ENCODE measurements around the gene DNAJC22.
"Not testable (repeated sequence)": the region's sequence is repeated elsewhere in the genome, so short reads cannot be mapped to it uniquely, and the experiment has no call there.

DNAJC22 gene

GRCh38 chr12:49375406-49375805 is 28.7 kb downstream of the DNAJC22 start:
- DNase-seq = no peak

- no peak for DNase-seq
These were observed 30.7 kb downstream of the DNAJC22 start for GRCh38 chr12:49377386-49377785.

DNA sequence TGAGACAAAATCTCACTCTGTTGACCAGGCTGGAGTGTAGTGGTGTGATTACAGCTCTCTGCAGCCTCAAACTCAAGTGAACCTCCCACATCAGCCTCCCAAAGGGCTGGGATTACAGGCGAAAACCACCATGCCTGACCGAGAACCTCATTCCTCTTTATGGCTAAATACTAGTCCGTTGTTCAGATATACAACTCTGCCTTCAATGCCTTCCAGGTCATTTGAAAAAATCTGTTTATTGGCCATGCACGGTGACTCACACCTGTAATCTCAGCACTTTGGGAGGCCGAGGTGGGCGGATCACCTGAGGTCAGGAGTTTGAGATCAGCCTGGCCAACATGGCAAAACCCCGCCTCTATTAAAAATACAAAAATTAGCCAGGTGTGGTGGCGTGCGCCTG is 33.5 kb downstream of the DNAJC22 start:
- not testable (repeated sequence) for DNase-seq

GRCh38 chr12:49388682-49389386 is 42.1 kb downstream of the DNAJC22 start:
- DNase-seq = no peak

DNA sequence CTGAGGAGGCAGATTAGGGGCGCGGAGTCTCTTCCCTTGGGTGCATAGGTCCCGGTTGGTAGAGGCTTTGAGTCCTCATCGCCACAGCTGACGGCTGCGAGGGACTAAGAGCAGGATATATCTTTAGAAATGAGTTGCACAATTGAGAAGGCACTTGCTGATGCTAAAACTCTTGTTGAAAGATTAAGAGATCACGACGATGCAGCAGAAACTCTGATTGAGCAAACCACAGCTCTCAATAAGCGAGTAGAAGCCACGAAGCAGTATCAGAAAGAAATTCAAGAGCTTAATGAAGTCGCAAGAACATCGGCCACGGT is 42.7 kb downstream of the DNAJC22 start:
- no peak for DNase-seq

DNA sequence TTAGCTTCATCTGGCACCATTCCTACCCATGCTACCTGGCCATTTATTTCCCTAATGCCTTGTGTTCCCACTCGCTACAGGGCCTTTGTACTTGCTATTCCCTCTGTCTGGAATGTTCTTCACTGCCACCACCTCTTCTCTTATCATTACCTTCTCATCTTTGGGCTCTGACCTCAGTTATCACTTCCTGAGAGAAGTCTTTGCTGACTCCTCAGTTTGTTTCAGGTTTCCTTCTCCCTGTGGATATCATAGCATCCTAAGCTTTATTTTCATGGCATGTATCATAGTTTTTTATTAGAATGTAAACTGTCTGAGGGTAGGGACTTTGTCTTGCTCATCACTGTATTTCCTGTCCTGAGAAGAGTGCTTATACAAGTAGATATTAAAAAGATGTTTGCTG is 50.3 kb downstream of the DNAJC22 start:
- no peak for DNase-seq

- DNase-seq = no peak
These were observed 53.6 kb downstream of the DNAJC22 start for GRCh38 chr12:49400304-49400703.

All from SHP77 (cell line).